OCI-LY3 (cell line): ENCODE data around the gene LRRC10.

ENCODE experiments used
- H2AFZ ChIP-seq: fragments of 200-600, 300-600 bp; shearing (Covaris generic); 2 replicates; pipeline ENCODE4 v1.6.0; 2014; ENCODE audit warnings: antibody characterized with exemption, low read depth, low read length
- H3K27ac ChIP-seq: fragments of 200-600, 300-600 bp; sonication (generic); 2 replicates; pipeline ENCODE4 v1.5.1; 2014; ENCODE audit warnings: mild to moderate bottlenecking, low read length, moderate library complexity, mixed read lengths
- H3K27me3 ChIP-seq: fragments of 200-600, 300-600 bp; sonication (generic); 2 replicates; pipeline ENCODE4 v1.6.1; 2014; ENCODE audit warnings: low read depth, low read length, mixed read lengths
- H3K36me3 ChIP-seq: fragments of 200-600, 300-600 bp; sonication (generic); replicated peaks from 2 replicates; pipeline ENCODE3; 2014; ENCODE audit warnings: low read depth, low read length, mixed read lengths
- H3K4me1 ChIP-seq: fragments of 300-600, 200-600 bp; sonication (generic); 2 replicates; pipeline ENCODE4 v1.6.1; 2014; ENCODE audit warnings: low read length, mixed read lengths
- H3K4me2 ChIP-seq: fragments of 200-600, 300-600 bp; sonication (generic); 2 replicates; pipeline ENCODE4 v1.6.1; 2014; ENCODE audit warnings: low read length, mixed read lengths
- H3K4me3 ChIP-seq: fragments of 300-600, 200-600 bp; sonication (generic); 2 replicates; pipeline ENCODE4 v1.5.1; 2014; ENCODE audit warnings: antibody characterized with exemption, mild to moderate bottlenecking, low read length, moderate library complexity
- H3K79me2 ChIP-seq: fragments of 300-600, 200-600 bp; shearing (Covaris generic); 2 replicates; pipeline ENCODE4 v1.6.1; 2014; ENCODE audit warnings: mild to moderate bottlenecking, low read length, mixed read lengths
- H3K9ac ChIP-seq: fragments of 300-600, 200-600 bp; shearing (Covaris generic); 2 replicates; pipeline ENCODE4 v1.6.0; 2014; ENCODE audit warnings: mild to moderate bottlenecking, low read length, moderate library complexity
- H3K9me3 ChIP-seq: fragments of 200-600, 300-600 bp; shearing (Covaris generic); 2 replicates; pipeline ENCODE4 v1.6.1; 2014; ENCODE audit warnings: low read length, mixed read lengths; ENCODE audit not compliant: insufficient read depth
- H4K20me1 ChIP-seq: fragments of 200-600, 300-600 bp; sonication (generic); 2 replicates; pipeline ENCODE4 v1.6.1; 2016; ENCODE audit warnings: low read length, mixed read lengths; ENCODE audit not compliant: insufficient read depth
- EZH2phosphoT487 ChIP-seq: fragments of 200-600 bp; shearing (Covaris generic); IDR thresholded peaks from 2 replicates; pipeline ENCODE4 v1.6.1; 2018; ENCODE audit warnings: antibody characterized with exemption, mixed run types, low read depth
- TF ChIP-seq, protein P1 (sequence below): fragments of 200-600, 300-600 bp; sonication (generic); IDR thresholded peaks from 2 replicates; pipeline ENCODE4 v1.5.1; 2014; ENCODE audit warnings: antibody characterized with exemption, low read length, low read depth

Gene LRRC10

DNA sequence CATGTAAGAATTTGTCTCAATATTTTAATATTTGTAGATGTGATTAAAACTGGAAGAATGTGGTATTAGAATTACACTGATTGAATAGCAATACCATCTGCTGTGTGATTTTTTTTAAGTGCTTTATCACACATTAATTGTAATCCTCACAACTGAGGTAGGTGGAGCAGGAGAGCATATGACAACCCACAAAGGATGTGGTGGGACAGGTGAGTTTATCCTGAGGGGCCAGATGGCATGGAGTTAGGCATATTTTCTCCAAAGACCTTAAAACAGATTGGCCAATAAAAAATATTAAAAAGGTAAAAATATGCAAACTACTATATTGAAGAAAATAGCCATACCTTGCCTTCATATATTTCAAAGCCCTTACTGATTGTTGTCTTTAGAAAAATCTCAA lies 7.8 kb downstream of the LRRC10 start:
- Histone ChIP-seq H3K36me3 (peaks cover 49% of the 10 kb centered on the region), H3K9ac (no peak overlapping the region), H3K4me3 (no peak overlapping the region), H3K4me1 (no peaks in the 10 kb centered on the region), H3K4me2 (no peak overlapping the region), H4K20me1 (no peaks in the 10 kb centered on the region), H2AFZ (no peak overlapping the region), H3K9me3 (no peaks in the 10 kb centered on the region), H3K79me2 (no peaks in the 10 kb centered on the region), H3K27ac (no peak overlapping the region), H3K27me3 (no peaks in the 10 kb centered on the region)
- TF ChIP-seq, protein P1, sequence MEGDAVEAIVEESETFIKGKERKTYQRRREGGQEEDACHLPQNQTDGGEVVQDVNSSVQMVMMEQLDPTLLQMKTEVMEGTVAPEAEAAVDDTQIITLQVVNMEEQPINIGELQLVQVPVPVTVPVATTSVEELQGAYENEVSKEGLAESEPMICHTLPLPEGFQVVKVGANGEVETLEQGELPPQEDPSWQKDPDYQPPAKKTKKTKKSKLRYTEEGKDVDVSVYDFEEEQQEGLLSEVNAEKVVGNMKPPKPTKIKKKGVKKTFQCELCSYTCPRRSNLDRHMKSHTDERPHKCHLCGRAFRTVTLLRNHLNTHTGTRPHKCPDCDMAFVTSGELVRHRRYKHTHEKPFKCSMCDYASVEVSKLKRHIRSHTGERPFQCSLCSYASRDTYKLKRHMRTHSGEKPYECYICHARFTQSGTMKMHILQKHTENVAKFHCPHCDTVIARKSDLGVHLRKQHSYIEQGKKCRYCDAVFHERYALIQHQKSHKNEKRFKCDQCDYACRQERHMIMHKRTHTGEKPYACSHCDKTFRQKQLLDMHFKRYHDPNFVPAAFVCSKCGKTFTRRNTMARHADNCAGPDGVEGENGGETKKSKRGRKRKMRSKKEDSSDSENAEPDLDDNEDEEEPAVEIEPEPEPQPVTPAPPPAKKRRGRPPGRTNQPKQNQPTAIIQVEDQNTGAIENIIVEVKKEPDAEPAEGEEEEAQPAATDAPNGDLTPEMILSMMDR = no peak
- TF ChIP-seq EZH2phosphoT487 = no peak

DNA sequence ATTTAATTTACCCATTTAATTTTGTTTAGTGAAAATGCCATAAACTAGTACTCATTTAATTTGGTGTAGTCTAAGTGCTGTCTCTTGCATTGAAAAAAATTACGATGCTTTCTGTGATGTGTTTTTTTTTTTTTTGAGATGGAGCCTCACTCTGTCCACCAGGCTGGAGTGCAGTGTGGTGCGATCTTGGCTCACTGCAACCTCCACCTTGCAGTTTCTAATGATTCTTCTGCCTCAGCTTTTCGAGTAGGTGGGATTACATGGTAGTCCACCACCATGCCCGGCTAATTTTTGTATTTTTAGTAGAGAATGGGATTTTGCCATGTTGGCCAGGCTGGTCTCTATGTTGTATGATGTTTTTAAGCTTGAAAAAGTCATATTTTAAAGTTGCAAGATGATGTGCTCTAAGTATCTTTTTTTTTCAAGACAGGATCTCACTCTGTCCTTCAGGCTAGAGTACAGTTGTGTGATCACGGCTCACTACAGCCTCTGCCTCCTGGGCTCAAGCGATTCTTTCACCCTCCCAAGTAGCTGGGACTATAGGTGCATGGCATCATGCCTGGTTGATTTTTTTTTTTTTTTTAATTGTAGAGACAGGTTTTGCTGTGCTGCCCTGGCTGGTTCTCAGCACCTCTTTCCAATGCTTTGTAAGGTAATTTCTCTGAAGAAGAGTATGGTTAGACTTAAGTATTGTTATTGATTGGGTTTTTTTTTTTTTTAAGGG lies 8.6 kb downstream of the LRRC10 start:
- Histone ChIP-seq H3K4me1 (no peaks in the 10 kb centered on the region), H4K20me1 (no peaks in the 10 kb centered on the region), H3K79me2 (no peaks in the 10 kb centered on the region), H3K27me3 (no peaks in the 10 kb centered on the region), H3K36me3 (peaks cover 58% of the 10 kb centered on the region), H3K9ac (no peak overlapping the region), H3K9me3 (no peaks in the 10 kb centered on the region), H3K27ac (no peak overlapping the region), H3K4me2 (no peak overlapping the region), H3K4me3 (no peak overlapping the region), H2AFZ (no peak overlapping the region)
- TF ChIP-seq, protein P1 = no peak
- TF ChIP-seq EZH2phosphoT487 = no peak

DNA sequence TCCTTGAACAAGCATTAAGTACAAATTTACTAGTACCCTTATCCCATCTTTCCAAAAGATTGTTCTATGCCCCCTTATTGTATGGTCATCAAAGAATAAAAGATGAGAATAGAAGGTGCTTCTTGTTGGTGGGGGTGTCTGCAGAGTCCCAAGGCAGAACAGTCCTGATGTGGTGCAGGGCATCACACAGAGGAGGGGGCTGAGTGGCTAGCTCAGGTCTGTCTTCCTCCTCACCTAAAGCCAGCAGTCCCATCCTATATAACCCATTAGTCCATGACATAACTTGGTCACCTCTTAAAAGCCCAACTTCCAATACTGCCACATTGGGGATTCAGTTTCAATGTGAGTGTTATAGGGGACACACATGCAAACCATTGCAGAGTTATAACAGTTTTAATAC lies 9.9 kb downstream of the LRRC10 start:
- TF ChIP-seq, protein P1 = no peak
- TF ChIP-seq EZH2phosphoT487 = no peak
- H3K36me3 ChIP-seq = peaks cover 68% of the 10 kb centered on the region

DNA sequence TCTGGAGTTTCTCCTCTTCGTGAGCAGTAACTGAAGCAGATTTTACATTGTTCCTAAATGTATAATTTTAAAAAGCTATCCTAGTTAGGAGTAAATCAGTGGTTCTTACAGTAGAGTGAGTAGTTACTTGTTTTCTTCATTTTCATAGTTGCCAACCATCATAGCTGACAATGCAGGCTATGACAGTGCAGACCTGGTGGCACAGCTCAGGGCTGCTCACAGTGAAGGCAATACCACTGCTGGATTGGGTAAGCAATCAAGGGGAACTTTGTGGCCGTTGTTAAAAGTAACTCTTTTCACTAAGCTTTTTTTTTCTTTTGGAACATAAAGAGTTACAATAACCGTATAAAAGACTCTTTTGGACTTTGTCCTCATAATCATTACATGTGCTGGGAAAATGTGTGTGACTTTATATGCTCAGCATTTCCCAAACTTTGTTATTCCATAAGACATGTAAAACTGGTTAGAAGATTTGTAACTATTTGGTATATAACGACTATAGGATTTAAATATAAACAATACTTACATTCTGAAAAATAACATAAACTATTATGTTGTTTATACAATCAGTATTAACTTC lies 12.4 kb downstream of the LRRC10 start:
- Histone ChIP-seq H3K27ac (no peak overlapping the region), H3K36me3 (peaks cover 82% of the 10 kb centered on the region), H3K4me2 (no peak overlapping the region), H3K9ac (no peak overlapping the region), H3K9me3 (no peaks in the 10 kb centered on the region), H3K4me3 (no peak overlapping the region), H4K20me1 (0 out of 2 replicates have a peak, but pooled peaks cover 3% of the 10 kb centered on the region), H3K4me1 (no peaks in the 10 kb centered on the region), H3K27me3 (no peaks in the 10 kb centered on the region), H2AFZ (no peak overlapping the region), H3K79me2 (no peaks in the 10 kb centered on the region)
- no peak for TF ChIP-seq EZH2phosphoT487
- TF ChIP-seq, protein P1 = no peak

More for the DNA sequence above, 9.9 kb downstream of the LRRC10 start:
- Histone ChIP-seq H3K4me3 (no peak overlapping the region), H3K9ac (no peak overlapping the region), H2AFZ (no peak overlapping the region), H3K4me2 (no peak overlapping the region), H4K20me1 (0 out of 2 replicates have a peak, but pooled peaks cover 2% of the 10 kb centered on the region), H3K27me3 (no peaks in the 10 kb centered on the region), H3K9me3 (no peaks in the 10 kb centered on the region), H3K79me2 (no peaks in the 10 kb centered on the region), H3K27ac (no peak overlapping the region), H3K4me1 (no peaks in the 10 kb centered on the region)
